Measurements from ENCODE around the gene C2CD4A.

The C2CD4A gene

GRCh38 chr15:62060896-62061280 lies 5.9 kb upstream of the C2CD4A start:
- TF ChIP-seq POLR2AphosphoS5 (IDR thresholded peaks at IDR 0.05; ENCODE audit: low read depth, low read length) (no peak), POLR2A (IDR thresholded peaks at IDR 0.05; ENCODE audit: low read depth, low read length) (no peak), TAF1 (IDR thresholded peaks at IDR 0.05; ENCODE audit: borderline replicate concordance, low read depth, low read length) (no peak)
- no peak for FAIRE-seq
- no peak for DNase-seq (ENCODE audit: insufficient read length)

- no peak for TF ChIP-seq TAF1 (IDR thresholded peaks at IDR 0.05; ENCODE audit: borderline replicate concordance, low read depth, low read length)
- TF ChIP-seq POLR2A (IDR thresholded peaks at IDR 0.05; ENCODE audit: low read depth, low read length), result no peak
- TF ChIP-seq POLR2AphosphoS5 (IDR thresholded peaks at IDR 0.05; ENCODE audit: low read depth, low read length), result no peak
- DNase-seq (ENCODE audit: insufficient read length) (no peak), FAIRE-seq (no peak)
These were observed 2.7 kb upstream of the C2CD4A start for GRCh38 chr15:62063825-62064635.

GRCh38 chr15:62067448-62068044 lies 769 bp downstream of the C2CD4A start:
- TF ChIP-seq TAF1 (IDR thresholded peaks at IDR 0.05; ENCODE audit: borderline replicate concordance, low read depth, low read length) (no peak), POLR2A (IDR thresholded peaks at IDR 0.05; ENCODE audit: low read depth, low read length) (no peak), POLR2AphosphoS5 (IDR thresholded peaks at IDR 0.05; ENCODE audit: low read depth, low read length) (no peak)
- peak; percentile 46 for FAIRE-seq
- DNase-seq (ENCODE audit: insufficient read length), result peak; percentile 7

GRCh38 chr15:62068071-62068809 lies 1.5 kb downstream of the C2CD4A start:
- FAIRE-seq, result no peak
- DNase-seq (ENCODE audit: insufficient read length), result peak; percentile 17
- TF ChIP-seq TAF1 (IDR thresholded peaks at IDR 0.05; ENCODE audit: borderline replicate concordance, low read depth, low read length), result no peak
- no peak for TF ChIP-seq POLR2A (IDR thresholded peaks at IDR 0.05; ENCODE audit: low read depth, low read length)
- TF ChIP-seq POLR2AphosphoS5 (IDR thresholded peaks at IDR 0.05; ENCODE audit: low read depth, low read length), result no peak

GRCh38 chr15:62068810-62069167 lies 2.0 kb downstream of the C2CD4A start:
- TF ChIP-seq POLR2AphosphoS5 (IDR thresholded peaks at IDR 0.05; ENCODE audit: low read depth, low read length), result no peak
- no peak for TF ChIP-seq POLR2A (IDR thresholded peaks at IDR 0.05; ENCODE audit: low read depth, low read length)
- TF ChIP-seq TAF1 (IDR thresholded peaks at IDR 0.05; ENCODE audit: borderline replicate concordance, low read depth, low read length), result no peak
- FAIRE-seq (no peak), DNase-seq (ENCODE audit: insufficient read length) (no peak)

- TF ChIP-seq POLR2AphosphoS5 (IDR thresholded peaks at IDR 0.05; ENCODE audit: low read depth, low read length), result no peak
- FAIRE-seq (no peak), DNase-seq (ENCODE audit: insufficient read length) (no peak)
These were observed 2.8 kb downstream of the C2CD4A start for GRCh38 chr15:62069551-62069950.

- DNase-seq (ENCODE audit: insufficient read length) (no peak), FAIRE-seq (peak; percentile 42)
- TF ChIP-seq TAF1 (IDR thresholded peaks at IDR 0.05; ENCODE audit: borderline replicate concordance, low read depth, low read length) (no peak), POLR2AphosphoS5 (IDR thresholded peaks at IDR 0.05; ENCODE audit: low read depth, low read length) (no peak), POLR2A (IDR thresholded peaks at IDR 0.05; ENCODE audit: low read depth, low read length) (no peak)
These were observed 5.0 kb downstream of the C2CD4A start for GRCh38 chr15:62071711-62072308.

GRCh38 chr15:62075595-62076277 lies 9.0 kb downstream of the C2CD4A start:
- TF ChIP-seq POLR2AphosphoS5 (IDR thresholded peaks at IDR 0.05; ENCODE audit: low read depth, low read length) (no peak), TAF1 (IDR thresholded peaks at IDR 0.05; ENCODE audit: borderline replicate concordance, low read depth, low read length) (no peak)
- DNase-seq (ENCODE audit: insufficient read length), result no peak
- FAIRE-seq, result no peak

- FAIRE-seq, result no peak
- no peak for DNase-seq (ENCODE audit: insufficient read length)
These were observed 12.8 kb downstream of the C2CD4A start for GRCh38 chr15:62079594-62079993.

GRCh38 chr15:62083194-62084154 lies 16.7 kb downstream of the C2CD4A start:
- FAIRE-seq, result no peak
- no peak for DNase-seq (ENCODE audit: insufficient read length)
- no peak for TF ChIP-seq POLR2A (IDR thresholded peaks at IDR 0.05; ENCODE audit: low read depth, low read length)
- no peak for TF ChIP-seq TAF1 (IDR thresholded peaks at IDR 0.05; ENCODE audit: borderline replicate concordance, low read depth, low read length)
- TF ChIP-seq POLR2AphosphoS5 (IDR thresholded peaks at IDR 0.05; ENCODE audit: low read depth, low read length), result no peak

More at GRCh38 chr15:62079594-62079993, 12.8 kb downstream of the C2CD4A start:
- no peak for TF ChIP-seq POLR2AphosphoS5 (IDR thresholded peaks at IDR 0.05; ENCODE audit: low read depth, low read length)
- no peak for TF ChIP-seq POLR2A (IDR thresholded peaks at IDR 0.05; ENCODE audit: low read depth, low read length)

Data from GM12892 (cell line).